WTC11 (cell line): ENCODE measurements around the gene ARHGAP25.

Experiments used
- ETV6 ChIP-seq: sonication (generic); formaldehyde crosslinking; IDR thresholded peaks from 2 replicates; pipeline ENCODE4 v1.8.1; 2022; ENCODE audit warnings: mild to moderate bottlenecking, missing genetic modification reagents
- JUN ChIP-seq: sonication (generic); formaldehyde crosslinking; IDR thresholded peaks from 2 replicates; pipeline ENCODE4 v1.8.0; 2023; ENCODE audit warnings: mild to moderate bottlenecking, missing genetic modification reagents

DNA sequence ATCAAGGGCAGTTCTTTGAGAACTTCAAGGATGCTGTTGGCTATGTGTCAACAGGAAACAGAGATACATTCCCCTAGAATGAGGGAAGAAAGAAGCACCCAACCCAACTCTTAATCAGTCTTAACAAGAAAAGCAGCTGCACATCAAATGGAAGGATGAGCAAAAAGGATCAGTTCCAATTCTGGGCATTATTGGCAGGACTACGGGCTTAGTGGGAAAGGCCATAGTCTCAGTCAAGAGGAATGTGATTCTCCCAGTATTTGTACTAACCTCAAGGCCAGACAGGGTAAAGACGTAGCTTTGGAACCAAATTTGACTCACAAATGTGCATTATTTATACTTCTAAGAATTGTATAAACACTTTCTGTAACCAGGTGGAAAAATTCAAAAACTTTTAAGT is 118.4 kb downstream of the ARHGAP25 start:
- no peak for TF ChIP-seq ETV6 (CRISPR knock-in tag)
- no peak for TF ChIP-seq JUN (CRISPR knock-in tag)
